Measurements from ENCODE around the gene HCAR1.
"Not testable (repeated sequence)": the region's sequence is repeated elsewhere in the genome, so short reads cannot be mapped to it uniquely, and the experiment has no call there.

The HCAR1 gene

DNA sequence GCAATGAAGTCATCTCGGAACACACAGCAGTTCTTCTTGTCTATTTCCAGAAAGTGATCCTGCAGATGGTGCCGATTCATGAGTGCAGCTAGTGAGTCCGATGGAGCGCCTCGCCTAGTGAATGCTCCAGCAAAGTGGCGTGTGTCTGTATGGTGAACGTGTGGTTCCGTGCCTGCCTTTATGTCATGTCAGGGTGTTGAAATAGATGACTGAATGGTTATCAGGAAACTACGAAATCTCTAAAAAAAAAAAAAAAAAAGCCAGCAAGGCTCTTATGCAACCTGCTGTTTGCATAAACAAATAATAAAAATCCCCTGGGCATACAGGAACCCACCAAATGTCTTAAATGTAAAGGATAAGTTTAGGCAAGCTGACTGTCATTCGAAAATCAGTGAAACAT lies 14.0 kb downstream of the HCAR1 start, which contains the start of gene HCAR3:
TSS of gene HCAR3 (minus strand) at position 154 of the 400 bp plus-strand sequence. CDS start at position 80, 74 bp downstream.
- DNase-seq, result not testable (repeated sequence)

DNA sequence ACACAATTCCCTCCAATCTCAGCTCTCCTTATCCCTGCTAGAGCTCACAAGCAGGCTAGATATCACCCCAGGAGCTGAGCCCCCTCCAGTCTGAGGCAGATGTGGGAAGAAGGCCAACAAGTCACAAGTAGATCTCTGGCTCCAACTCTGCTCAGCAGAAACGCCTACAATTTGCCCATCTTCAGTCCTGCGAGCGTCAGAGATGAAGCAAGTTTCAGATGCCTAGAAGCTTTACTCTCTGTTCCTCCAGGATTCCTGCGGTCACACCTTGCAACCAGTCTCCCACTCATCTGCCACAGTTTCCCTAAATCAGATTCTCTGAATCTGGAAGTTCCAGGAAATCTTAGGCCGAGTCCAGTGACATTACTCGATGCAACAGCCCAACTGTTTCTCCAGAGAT lies 15.4 kb downstream of the HCAR1 start:
- DNase-seq, result not testable (repeated sequence)

- DNase-seq, result not testable (repeated sequence)
Measured at GRCh38 chr12:122713491-122714188, 17.0 kb downstream of the HCAR1 start.

GRCh38 chr12:122711266-122711665 lies 19.4 kb downstream of the HCAR1 start:
- not testable (repeated sequence) for DNase-seq

- not testable (repeated sequence) for DNase-seq
Measured at GRCh38 chr12:122710341-122710740, 20.3 kb downstream of the HCAR1 start.

DNA sequence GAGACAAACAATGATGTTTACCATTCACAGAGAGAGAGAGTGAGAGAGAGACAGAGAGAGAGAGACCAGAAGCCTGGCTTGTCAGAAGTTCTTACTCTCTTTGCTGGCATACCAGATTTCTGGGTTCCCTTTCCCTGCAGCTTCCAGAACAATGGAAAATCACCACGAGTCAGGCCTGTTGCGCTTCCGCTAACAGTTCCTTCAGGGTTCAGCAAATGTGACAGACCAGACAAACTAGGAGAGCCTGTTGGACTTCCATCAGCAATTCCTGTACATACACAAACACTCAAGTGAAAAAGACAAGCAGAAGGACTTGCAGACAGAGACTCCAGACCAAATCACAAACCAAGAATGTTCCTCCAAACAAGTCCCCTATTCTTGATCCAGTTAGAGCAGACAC lies 21.4 kb downstream of the HCAR1 start:
- not testable (repeated sequence) for DNase-seq

DNA sequence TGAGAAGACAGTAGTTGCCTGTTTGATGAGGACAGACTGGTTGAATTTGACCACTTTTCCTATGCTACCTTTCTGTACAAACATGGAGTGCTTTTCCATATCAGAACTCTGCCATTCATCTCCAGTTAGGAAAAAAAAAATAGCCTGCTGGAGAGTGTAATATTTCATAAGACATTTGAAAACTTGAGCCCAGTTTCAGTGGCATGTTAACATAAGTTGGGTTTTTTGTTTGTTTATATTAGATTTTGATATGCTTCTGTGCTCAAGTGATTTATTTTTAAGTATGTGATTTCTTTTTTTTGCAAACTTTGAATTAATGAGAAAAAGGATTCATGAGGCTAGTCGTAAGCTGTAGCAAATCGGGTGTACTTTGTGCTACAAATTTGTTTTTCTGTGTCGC lies 26.8 kb downstream of the HCAR1 start:
- DNase-seq, result not testable (repeated sequence)

DNA sequence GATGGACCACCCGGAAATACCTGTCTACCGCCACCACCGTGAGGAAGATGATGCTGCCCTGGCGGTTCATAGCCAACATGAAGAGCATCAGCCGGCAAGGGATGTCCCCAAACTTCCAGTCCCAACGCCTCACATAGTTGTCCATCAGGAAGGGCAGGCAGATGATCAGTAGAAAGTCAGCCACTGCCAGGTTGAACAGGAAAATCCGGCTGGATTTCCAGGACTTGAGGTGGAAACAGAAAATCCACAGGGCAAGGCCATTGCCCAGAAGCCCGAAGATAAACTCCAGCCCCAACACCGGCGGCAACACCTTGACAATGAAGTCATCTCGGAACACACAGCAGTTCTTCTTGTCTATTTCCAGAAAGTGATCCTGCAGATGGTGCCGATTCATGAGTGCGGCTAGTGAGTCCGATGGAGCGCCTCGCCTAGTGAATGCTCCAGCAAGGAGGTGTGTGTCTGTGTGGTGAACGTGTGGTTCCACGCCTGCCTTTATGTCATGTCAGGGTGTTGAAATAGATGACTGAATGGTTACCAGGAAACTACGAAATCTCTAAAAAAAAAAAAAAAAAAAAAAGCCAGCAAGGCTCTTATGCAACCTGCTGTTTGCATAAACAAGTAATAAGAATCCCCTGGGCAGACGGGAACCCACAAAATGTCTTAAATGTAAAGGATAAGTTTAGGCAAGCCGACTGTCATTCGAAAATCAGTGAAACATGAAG lies 27.6 kb downstream of the HCAR1 start, which contains the start of gene HCAR2:
TSS of gene HCAR2 (minus strand) at position 468 of the 722 bp plus-strand sequence. CDS start at position 394, 74 bp downstream.
- DNase-seq, result not testable (repeated sequence)

DNA sequence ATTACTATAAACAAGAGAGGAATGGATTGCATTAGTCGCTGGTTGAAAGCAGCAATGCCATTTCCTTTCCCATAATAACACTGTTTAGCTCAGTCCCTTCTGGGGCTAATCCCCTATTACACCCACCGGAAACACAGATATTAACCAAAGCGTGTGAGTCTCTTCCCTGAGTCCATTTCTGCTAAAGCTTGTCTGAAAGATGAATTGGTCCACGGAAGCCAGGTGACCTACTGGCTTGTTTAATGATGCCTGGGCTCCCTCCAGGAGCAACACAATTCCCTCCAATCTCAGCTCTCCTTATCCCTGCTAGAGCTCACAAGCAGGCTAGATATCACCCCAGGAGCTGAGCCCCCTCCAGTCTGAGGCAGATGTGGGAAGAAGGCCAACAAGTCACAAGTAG lies 29.2 kb downstream of the HCAR1 start:
- DNase-seq, result not testable (repeated sequence)

DNA sequence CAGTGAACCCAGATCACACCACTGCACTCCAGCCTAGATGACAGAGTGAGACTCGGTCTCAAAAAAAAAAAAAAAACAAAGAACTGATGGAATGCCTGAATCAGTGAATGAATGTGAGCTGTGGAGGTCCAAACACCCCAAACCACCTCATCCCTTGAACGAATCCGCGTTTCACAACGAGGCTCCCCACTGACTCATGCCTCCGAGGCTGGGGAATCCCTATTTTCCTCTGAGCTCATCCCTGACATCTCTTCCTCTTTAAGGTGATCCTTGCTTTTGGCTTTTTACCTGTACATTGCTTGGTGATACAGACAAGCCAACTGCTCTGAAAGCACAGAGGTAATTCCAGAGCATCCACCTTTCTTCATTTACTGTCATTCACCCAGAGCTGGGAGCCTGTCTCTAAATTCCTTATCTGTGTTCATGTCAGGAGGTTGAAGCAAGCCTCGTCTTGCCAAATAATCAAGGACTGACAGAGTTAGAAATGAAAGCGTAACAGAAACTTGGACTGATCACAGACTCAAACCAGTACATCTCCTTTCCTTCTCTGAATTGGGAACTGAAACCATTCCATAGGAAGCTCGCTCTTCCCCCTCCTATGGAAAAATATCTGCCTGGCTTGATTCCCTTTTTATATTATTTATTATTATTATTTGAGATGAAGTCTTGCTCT lies 30.5 kb downstream of the HCAR1 start:
- not testable (repeated sequence) for DNase-seq

DNA sequence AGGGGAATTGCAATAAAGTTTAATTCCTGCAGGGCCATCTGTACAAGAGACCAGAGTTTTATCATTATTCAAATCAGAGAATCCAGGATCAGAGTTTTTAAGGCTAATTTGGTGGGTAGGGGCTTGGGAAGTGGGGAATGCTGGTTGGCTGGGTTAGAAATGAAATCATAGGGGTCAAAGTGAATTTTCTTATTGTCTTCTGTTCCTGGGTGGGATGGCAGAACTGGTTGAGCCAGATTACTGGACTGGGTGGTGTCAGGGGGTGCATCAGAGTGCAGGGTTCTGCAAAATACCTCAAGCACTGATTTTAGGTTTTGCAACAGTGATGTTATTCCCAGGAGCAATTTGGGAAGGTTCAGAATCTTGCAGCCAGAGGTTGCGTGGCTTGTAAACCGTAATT lies 33.7 kb downstream of the HCAR1 start:
- not testable (repeated sequence) for DNase-seq

GRCh38 chr12:122691566-122691965 lies 39.1 kb downstream of the HCAR1 start:
- DNase-seq, result no peak

DNA sequence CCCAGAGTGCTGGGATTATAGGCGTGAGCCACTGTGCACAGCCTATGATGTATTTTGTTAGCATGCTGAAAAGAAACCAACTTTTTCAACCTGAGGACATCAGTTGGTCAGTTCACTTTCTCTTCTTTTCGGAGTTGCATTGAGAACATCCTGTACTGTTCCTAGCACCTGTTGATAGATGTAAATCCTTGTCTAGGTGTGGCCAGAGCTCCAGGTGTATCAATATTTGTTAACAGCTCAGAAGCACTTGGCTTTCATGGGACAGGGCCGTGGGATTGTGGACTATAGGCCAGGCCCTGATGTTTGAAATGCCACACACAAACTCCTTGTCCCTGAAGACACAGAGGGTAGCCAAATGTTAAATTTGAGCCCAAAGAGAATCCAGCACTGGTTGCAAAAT lies 42.4 kb downstream of the HCAR1 start:
- no peak for DNase-seq

- no peak for DNase-seq
Measured at GRCh38 chr12:122687086-122687485, 43.6 kb downstream of the HCAR1 start.

DNA sequence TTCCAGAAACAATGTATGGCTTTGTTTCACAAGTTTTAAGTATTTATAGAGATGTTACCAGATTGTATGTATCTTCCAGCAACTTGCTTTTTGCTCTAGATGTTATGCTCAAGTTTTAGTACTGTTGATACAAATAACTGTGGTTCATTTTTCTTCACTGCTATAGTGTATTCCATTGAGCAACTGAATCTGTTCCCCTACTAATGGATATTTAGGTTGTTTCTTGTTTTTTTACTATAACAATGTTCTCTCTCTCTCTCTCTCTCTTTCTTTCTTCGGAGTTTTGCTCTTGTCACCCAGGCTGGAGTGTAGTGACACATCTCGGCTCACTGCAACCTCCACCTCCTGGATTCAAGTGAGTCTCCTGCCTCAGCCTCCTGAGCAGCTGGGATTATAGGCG lies 44.1 kb downstream of the HCAR1 start:
- DNase-seq, result no peak

GRCh38 chr12:122684297-122684813 lies 46.3 kb downstream of the HCAR1 start:
- no peak for DNase-seq

- no peak for DNase-seq
Measured at GRCh38 chr12:122681814-122682213, 48.8 kb downstream of the HCAR1 start.

DNA sequence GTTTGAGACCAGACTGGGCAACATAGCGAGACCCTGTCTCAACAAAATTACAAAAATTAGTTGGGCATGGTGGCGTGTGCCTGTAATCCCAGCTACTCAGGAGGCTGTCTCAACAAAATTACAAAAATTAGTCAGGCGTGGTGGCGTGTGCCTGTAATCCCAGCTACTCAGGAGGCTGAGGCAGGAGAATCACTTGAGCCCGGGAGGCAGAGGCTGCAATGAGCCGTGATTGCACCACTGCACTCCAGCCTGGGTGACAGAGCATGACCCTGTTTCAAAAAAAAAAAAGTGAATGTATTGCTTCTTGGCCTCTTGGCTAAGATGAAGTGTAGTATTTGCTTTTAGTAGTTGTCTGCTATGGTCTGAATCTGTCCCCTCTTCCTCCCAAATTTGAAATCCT lies 49.7 kb downstream of the HCAR1 start:
- not testable (repeated sequence) for DNase-seq

GRCh38 chr12:122676781-122677180 lies 53.9 kb downstream of the HCAR1 start:
- not testable (repeated sequence) for DNase-seq
